Adipocyte (in vitro differentiated cells): ENCODE results near the gene CHAF1B.

Source experiments
- DNase-seq: peaks from one replicate; pipeline ENCODE4 v3.0.0-alpha.2; 2015; ENCODE audit warnings: low read depth
- H3K27me3 ChIP-seq: replicated peaks from 2 replicates; pipeline ENCODE4 v1.7.0; 2013; ENCODE audit warnings: mild to moderate bottlenecking, low read length, moderate library complexity; ENCODE audit not compliant: control insufficient read depth, insufficient read depth
- H3K36me3 ChIP-seq: 2 replicates; pipeline ENCODE4 v1.7.0; 2013; ENCODE audit warnings: low read length, mild to moderate bottlenecking, moderate library complexity; ENCODE audit not compliant: control insufficient read depth, insufficient read depth, severe bottlenecking
- H3K4me1 ChIP-seq: 2 replicates; pipeline ENCODE4 v1.7.0; 2013; ENCODE audit warnings: mild to moderate bottlenecking, low read length, moderate library complexity; ENCODE audit not compliant: control insufficient read depth, insufficient read depth
- H3K4me3 ChIP-seq: 2 replicates; pipeline ENCODE4 v1.7.0; 2013; ENCODE audit warnings: mild to moderate bottlenecking, low read length, moderate library complexity
- H3K9ac ChIP-seq: 2 replicates; pipeline ENCODE4 v1.7.0; 2013; ENCODE audit warnings: mild to moderate bottlenecking, low read length, moderate library complexity
- H3K9me3 ChIP-seq: 2 replicates; pipeline ENCODE4 v1.7.0; 2013; ENCODE audit warnings: mild to moderate bottlenecking, low read length, moderate library complexity; ENCODE audit not compliant: control insufficient read depth

CHAF1B gene

DNA sequence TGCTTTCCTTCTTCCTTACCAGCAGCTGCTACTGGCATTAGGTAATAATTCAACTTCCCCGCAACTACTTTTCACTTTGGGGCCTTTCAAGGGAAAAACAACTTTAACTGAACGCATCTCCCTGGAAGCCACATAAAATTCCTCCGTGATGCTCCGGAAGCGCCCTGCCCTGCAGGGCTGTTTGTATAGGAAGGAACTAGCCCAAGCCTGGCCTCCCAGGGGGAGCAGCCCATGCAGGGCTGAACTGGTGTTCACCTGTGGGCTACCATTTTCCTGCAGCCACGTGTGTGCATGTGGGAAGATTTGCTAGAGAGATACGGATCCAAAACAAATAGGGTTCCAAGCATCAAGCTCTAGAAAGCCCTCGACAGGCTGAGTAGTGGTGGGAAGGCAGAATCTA lies 80.3 kb downstream of the CHAF1B start:
- no peaks in the 10 kb centered on the region for H3K4me1 ChIP-seq
- DNase-seq = no peak
- H3K4me3 ChIP-seq = no peak overlapping the region

DNA sequence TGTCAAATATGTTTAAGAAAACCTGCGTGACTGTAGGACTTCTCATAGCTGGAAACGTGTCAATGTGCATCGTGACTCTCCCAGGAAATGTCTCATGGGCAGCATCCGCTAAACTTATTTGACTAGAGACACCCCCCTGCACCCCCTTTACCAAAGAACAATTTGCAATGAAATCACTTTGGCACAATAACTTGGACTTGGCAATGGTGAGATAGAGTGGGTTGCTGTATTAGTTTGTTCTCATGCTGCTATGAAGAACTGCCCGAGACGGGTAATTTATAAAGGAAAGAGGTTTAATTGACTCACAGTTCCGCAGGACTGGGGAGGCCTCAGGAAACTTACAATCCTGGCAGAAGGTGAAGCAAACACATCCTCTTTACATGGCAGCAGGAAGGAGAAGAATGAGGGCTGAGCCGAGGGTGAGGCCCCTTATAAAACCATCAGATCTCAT lies 80.9 kb downstream of the CHAF1B start:
- Histone ChIP-seq H3K4me1 (no peaks in the 10 kb centered on the region), H3K36me3 (no peaks in the 10 kb centered on the region), H3K9me3 (no peaks in the 10 kb centered on the region), H3K27me3 (peaks cover 10% of the 10 kb centered on the region), H3K9ac (no peak overlapping the region), H3K4me3 (no peak overlapping the region)
- no peak for DNase-seq

More for the DNA sequence above, 80.3 kb downstream of the CHAF1B start:
- Histone ChIP-seq H3K36me3 (no peaks in the 10 kb centered on the region), H3K9me3 (no peaks in the 10 kb centered on the region), H3K27me3 (peaks cover 10% of the 10 kb centered on the region), H3K9ac (no peak overlapping the region)
